Fibroblast of the aortic adventitia (primary cell): Measurements from ENCODE around the gene GTF2F2. TPM values are rescaled to one million over a fixed set of nuclear protein-coding genes. Genes with fewer than 3 reads are reported as not detected.

ENCODE experiments used
- DNase-seq: peaks from one replicate; pipeline ENCODE4 v3.0.0-alpha.2; 2010; ENCODE audit warnings: low read depth
- H3K4me3 ChIP-seq: 2 replicates; pipeline ENCODE4 v1.5.1; 2011; ENCODE audit warnings: low read depth, mild to moderate bottlenecking, control low read depth, low read length, moderate library complexity
- CTCF ChIP-seq: IDR thresholded peaks from 2 replicates; pipeline ENCODE4 v1.5.1; 2011; ENCODE audit warnings: mild to moderate bottlenecking, low read length, control low read depth, inconsistent platforms; ENCODE audit not compliant: insufficient read depth
- total RNA-seq: library from RNA; depleted of rRNA; stranded (reverse); fragments of >200 nt; gene quantifications from 2 replicates; pipeline ENCODE4 v1.2.3, GENCODE V29; 2012; ENCODE audit warnings: low replicate concordance

The GTF2F2 gene
- total RNA-seq, 1 donor, result 19.0 TPM

- H3K4me3 ChIP-seq, result no peak overlapping the region
- no peak for TF ChIP-seq CTCF
- no peak for DNase-seq
Measured at GRCh38 chr13:45229172-45229571, 108.9 kb downstream of the GTF2F2 start.

GRCh38 chr13:45231305-45231704, 111.0 kb downstream of the GTF2F2 start:
- TF ChIP-seq CTCF, result no peak
- no peak overlapping the region for H3K4me3 ChIP-seq
- DNase-seq, result no peak

- no peak overlapping the region for H3K4me3 ChIP-seq
- DNase-seq, result peak; percentile 54
- TF ChIP-seq CTCF, result no peak
Measured at GRCh38 chr13:45231722-45232121, 111.4 kb downstream of the GTF2F2 start.

GRCh38 chr13:45232591-45232990, 112.3 kb downstream of the GTF2F2 start:
- no peak overlapping the region for H3K4me3 ChIP-seq
- no peak for TF ChIP-seq CTCF
- DNase-seq, result no peak

GRCh38 chr13:45238945-45239795, 118.9 kb downstream of the GTF2F2 start:
- peak; percentile 47 for DNase-seq
- H3K4me3 ChIP-seq, result no peak overlapping the region
- TF ChIP-seq CTCF, result no peak

GRCh38 chr13:45240143-45240542, 119.8 kb downstream of the GTF2F2 start:
- no peak for TF ChIP-seq CTCF
- no peak for DNase-seq
- no peak overlapping the region for H3K4me3 ChIP-seq
